Common myeloid progenitor, CD34-positive (primary cell): ENCODE measurements around the gene FUOM.

Experiments used
- CTCF ChIA-PET: fragments of 350-600 bp; sonication (Branson Sonifier 250); formaldehyde crosslinking; loops from one replicate; lab custom pipeline; 2021; ENCODE audit warnings: antibody characterized with exemption; lab: Charles Lee
- POLR2A ChIA-PET: fragments of 350-600 bp; sonication (Branson Sonifier 250); formaldehyde crosslinking; loops from one replicate; lab custom pipeline; 2021; ENCODE audit warnings: antibody characterized with exemption; lab: Charles Lee
- DNase-seq, 3 donors: peaks; one replicate each; pipeline versions ENCODE4 v3.0.0 to v3.0.0-alpha.2; 2013
- H3K27ac ChIP-seq, 2 experiments: 1 replicate in 1 of 2; 2 replicates in 1 of 2; pipeline ENCODE4 v1.7.0; 2013; ENCODE audit warnings: inconsistent platforms in 2 of 2, low read length in 2 of 2, mild to moderate bottlenecking in 2 of 2, low read depth in 1 of 2, moderate library complexity in 1 of 2; ENCODE audit not compliant: severe bottlenecking in 2 of 2, insufficient read depth in 1 of 2, poor library complexity in 1 of 2
- H3K27me3 ChIP-seq, 5 experiments: replicated peaks in 2 of 5; 1 replicate in 3 of 5; 2 replicates in 2 of 5; pipeline versions ENCODE4 v1.6.1 to v1.7.0; 2013; ENCODE audit warnings: low read length in 4 of 5, mild to moderate bottlenecking in 2 of 5, moderate library complexity in 2 of 5, inconsistent platforms in 1 of 5; ENCODE audit not compliant: insufficient read depth in 5 of 5, control insufficient read depth in 4 of 5
- H3K36me3 ChIP-seq, 4 experiments: 1 replicate in 2 of 4; 2 replicates in 2 of 4; pipeline versions ENCODE4 v1.6.1 to v1.7.0; 2013; ENCODE audit warnings: low read length in 3 of 4, control low read depth in 1 of 4, mild to moderate bottlenecking in 1 of 4; ENCODE audit not compliant: control insufficient read depth in 4 of 4, insufficient read depth in 4 of 4
- H3K4me1 ChIP-seq, 4 experiments: 1 replicate in 3 of 4; 2 replicates in 1 of 4; pipeline versions ENCODE4 v1.6.1 to v1.7.1; 2013; ENCODE audit warnings: low read length in 3 of 4, mild to moderate bottlenecking in 3 of 4, control low read depth in 1 of 4, inconsistent platforms in 1 of 4, moderate library complexity in 1 of 4; ENCODE audit not compliant: control insufficient read depth in 4 of 4, insufficient read depth in 4 of 4; ENCODE audit errors: control extremely low read depth in 1 of 4
- H3K4me3 ChIP-seq, 7 experiments: 1 replicate in 4 of 7; 2 replicates in 3 of 7; pipeline versions ENCODE4 v1.5.1 to v1.7.0; 2013; ENCODE audit warnings: mild to moderate bottlenecking in 7 of 7, low read length in 6 of 7, moderate library complexity in 6 of 7, inconsistent platforms in 2 of 7, low read depth in 2 of 7, control low read depth in 1 of 7; ENCODE audit not compliant: insufficient read depth in 4 of 7, control insufficient read depth in 1 of 7; ENCODE audit errors: extremely low read depth in 1 of 7
- H3K9me3 ChIP-seq, 5 experiments: 1 replicate in 4 of 5; 2 replicates in 1 of 5; pipeline versions ENCODE4 v1.6.1 to v1.7.1; 2013; ENCODE audit warnings: low read length in 4 of 5, mild to moderate bottlenecking in 2 of 5, inconsistent platforms in 1 of 5, low read depth in 1 of 5, moderate library complexity in 1 of 5; ENCODE audit not compliant: control insufficient read depth in 4 of 5, insufficient read depth in 2 of 5; ENCODE audit errors: control extremely low read depth in 1 of 5
- WGBS: methylation state at CpG from one replicate; pipeline ENCODE4 v1.1.5; 2013; ENCODE audit not compliant: insufficient coverage; 5-methylcytosine and 5-hydroxymethylcytosine counted together

The FUOM gene

DNA sequence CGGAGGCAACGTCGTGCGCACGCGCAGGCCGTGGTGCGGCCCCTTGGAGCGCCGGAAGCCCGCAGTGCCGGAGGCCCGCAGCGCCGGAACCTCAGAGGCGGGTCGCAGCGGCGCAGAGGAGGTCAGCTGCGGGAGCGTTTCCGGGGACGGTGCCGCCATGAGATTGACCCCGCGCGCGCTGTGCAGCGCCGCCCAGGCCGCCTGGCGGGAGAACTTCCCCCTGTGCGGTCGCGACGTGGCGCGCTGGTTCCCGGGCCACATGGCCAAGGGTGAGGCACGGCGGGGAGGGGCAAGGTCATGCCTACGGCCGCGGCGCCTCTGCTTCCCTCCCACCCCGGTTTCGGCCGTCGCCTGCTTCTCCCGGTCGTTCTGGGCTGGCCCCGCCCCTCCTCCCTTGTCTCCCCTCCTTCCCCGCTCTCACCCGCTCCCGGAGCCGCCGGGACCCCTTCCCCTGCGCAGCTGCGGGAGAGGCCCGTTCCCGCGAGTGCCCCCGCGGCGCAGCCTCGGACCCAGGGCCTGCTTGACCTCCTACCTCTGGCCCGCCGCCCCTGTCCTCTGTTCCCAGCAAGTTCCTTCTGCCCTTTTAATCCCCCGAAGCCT is 36.3 kb upstream of the FUOM start, which contains the start of gene MTG1:
Gene MTG1, plus strand, starts transcription at position 94 of the 600 bp plus-strand sequence. Its CDS starts 64 bp downstream, at position 158.
- Histone ChIP-seq H3K4me1 (peaks cover 5 to 29% (median 22%) of the 10 kb centered on the region in 4 experiments), H3K9me3 (no peaks in the 10 kb centered on the region), H3K27me3 (no peaks in the 10 kb centered on the region), H3K27ac (peak within 1 kb of the TSS; percentile 54 to 85), H3K4me3 (peak within 1 kb of the TSS; percentile 71 to 90 (median 86)), H3K36me3 (peaks cover 7 to 29% (median 20%) of the 10 kb centered on the region in 4 experiments)
- POLR2A ChIA-PET = no interaction called here
- under 1% methylated on average over 59 of the region's 69 CpGs for WGBS
- DNase-seq = peak; percentile 83 to 85 (median 83)
- CTCF ChIA-PET = no interaction called here

- H3K27ac ChIP-seq = peak overlapping the region in 1 of 2 experiments; percentile 56
- 90% methylated on average over 2 of the region's 27 CpGs for WGBS
Observed at GRCh38 chr10:133393401-133394063, 35.7 kb upstream of the FUOM start.

GRCh38 chr10:133391761-133392518 is 34.1 kb upstream of the FUOM start:
- no peaks in the 10 kb centered on the region for H3K9me3 ChIP-seq
- H3K4me1 ChIP-seq = peaks cover 7 to 35% (median 31%) of the 10 kb centered on the region in 4 experiments
- CTCF ChIA-PET = interaction anchor here (1.3 to 3.8 kb wide), 4 partner anchors 10 to 63 kb away, joined by 3 to 16 read pairs (median 6); no protein-coding TSS in a partner anchor
- POLR2A ChIA-PET = no interaction called here
- H3K4me3 ChIP-seq = no peak overlapping the region
- peaks cover 4 to 13% (median 8%) of the 10 kb centered on the region in 4 experiments for H3K36me3 ChIP-seq
- H3K27ac ChIP-seq = no peak overlapping the region
- H3K27me3 ChIP-seq = no peaks in the 10 kb centered on the region
- DNase-seq = no peak
- WGBS = 97% methylated on average over 6 of the region's 12 CpGs

More at GRCh38 chr10:133393401-133394063, 35.7 kb upstream of the FUOM start:
- Histone ChIP-seq H3K4me3 (peak overlapping the region; percentile 71 to 90 (median 86)), H3K36me3 (peaks cover 7 to 23% (median 14%) of the 10 kb centered on the region in 4 experiments), H3K27me3 (no peaks in the 10 kb centered on the region), H3K4me1 (peaks cover 7 to 34% (median 28%) of the 10 kb centered on the region in 4 experiments), H3K9me3 (no peaks in the 10 kb centered on the region)
- POLR2A ChIA-PET = no interaction called here
- CTCF ChIA-PET = interaction anchor here (1.3 kb wide), 1 partner anchor 64 kb away, joined by 3 read pairs; no protein-coding TSS in a partner anchor
- no peak for DNase-seq

GRCh38 chr10:133391249-133391635 is 33.4 kb upstream of the FUOM start:
- no peak overlapping the region for H3K4me3 ChIP-seq
- 100% methylated on average over 10 of the region's 12 CpGs for WGBS
- no peaks in the 10 kb centered on the region for H3K9me3 ChIP-seq
- H3K4me1 ChIP-seq = peaks cover 7 to 35% (median 31%) of the 10 kb centered on the region in 4 experiments
- H3K27ac ChIP-seq = no peak overlapping the region
- H3K27me3 ChIP-seq = no peaks in the 10 kb centered on the region
- peaks cover 3 to 6% (median 4%) of the 10 kb centered on the region in 4 experiments for H3K36me3 ChIP-seq
- ChIA-PET POLR2A (interaction anchor here (0.6 kb wide), 1 partner anchor 30 kb away, joined by 6 read pairs; no protein-coding TSS in a partner anchor), CTCF (interaction anchor here (0.9 to 3.8 kb wide), 4 partner anchors 9 to 62 kb away, joined by 3 to 16 read pairs (median 6); no protein-coding TSS in a partner anchor)
- DNase-seq = no peak

GRCh38 chr10:133390597-133391248 is 32.9 kb upstream of the FUOM start:
- Histone ChIP-seq H3K27me3 (no peaks in the 10 kb centered on the region), H3K9me3 (no peaks in the 10 kb centered on the region), H3K4me1 (peaks cover 7 to 35% (median 31%) of the 10 kb centered on the region in 4 experiments), H3K4me3 (no peak overlapping the region), H3K36me3 (peaks cover 0 to 3% (median 0%) of the 10 kb centered on the region in 4 experiments), H3K27ac (peak overlapping the region in 1 of 2 experiments; percentile 22)
- DNase-seq = no peak
- ChIA-PET CTCF (interaction anchor here (0.7 to 3.8 kb wide), 4 partner anchors 9 to 1244 kb away, joined by 3 to 16 read pairs (median 6); no protein-coding TSS in a partner anchor), POLR2A (interaction anchor here (0.5 to 1.6 kb wide), 3 partner anchors 10 to 62 kb away, joined by 6 to 9 read pairs (median 7); no protein-coding TSS in a partner anchor)
- 95% methylated on average over 15 of the region's 19 CpGs for WGBS
